ENCODE data around the gene GPRC5C. TPM values are rescaled to one million over a fixed set of nuclear protein-coding genes. Genes with fewer than 3 reads are reported as not detected.

GPRC5C gene
- total RNA-seq, 2 experiments from 2014 or later, result 0.32 TPM; not detected in 1

DNA sequence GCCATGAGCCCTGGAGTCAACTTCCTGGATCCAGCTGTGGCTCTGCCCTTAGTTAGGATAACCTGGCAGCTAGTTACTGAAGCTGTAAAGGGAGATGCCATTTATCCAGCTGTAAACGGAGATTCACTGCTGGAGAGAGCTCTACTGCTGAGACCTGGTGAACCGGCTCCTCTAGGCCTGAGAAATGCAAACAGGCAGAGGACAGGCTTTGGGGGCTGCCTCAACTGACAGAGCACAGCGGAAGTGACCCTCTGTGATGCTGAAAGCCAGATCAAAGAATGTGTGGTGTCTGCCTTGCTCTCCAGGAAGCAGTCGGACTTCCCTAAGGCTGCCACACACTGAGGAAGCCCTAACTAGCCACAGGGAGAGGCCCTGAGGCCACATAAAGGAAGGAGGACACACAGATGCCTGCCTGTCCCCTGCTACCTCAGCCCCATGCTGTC, 21.9 kb upstream of the GPRC5C start:
- CTCF ChIA-PET, result interaction anchor here (0.8 to 2.8 kb wide), 3 partner anchors 15 to 31 kb away, joined by 3 to 10 read pairs (median 6); no protein-coding TSS in a partner anchor
- ATAC-seq (no peak), DNase-seq (no peak)
- Mint-ChIP-seq H3K9me3 (ENCODE audit: insufficient read depth) (no peaks in the 10 kb centered on the region), H3K27me3 (ENCODE audit: low read depth) (peaks cover 3% of the 10 kb centered on the region), H3K27ac (peak overlapping the region; percentile 20), H3K4me1 (ENCODE audit: low read depth) (peaks cover 11% of the 10 kb centered on the region), H3K4me3 (no peak overlapping the region), H3K36me3 (ENCODE audit: low read depth) (no peaks in the 10 kb centered on the region)
- POLR2A ChIA-PET, result no interaction called here

DNA sequence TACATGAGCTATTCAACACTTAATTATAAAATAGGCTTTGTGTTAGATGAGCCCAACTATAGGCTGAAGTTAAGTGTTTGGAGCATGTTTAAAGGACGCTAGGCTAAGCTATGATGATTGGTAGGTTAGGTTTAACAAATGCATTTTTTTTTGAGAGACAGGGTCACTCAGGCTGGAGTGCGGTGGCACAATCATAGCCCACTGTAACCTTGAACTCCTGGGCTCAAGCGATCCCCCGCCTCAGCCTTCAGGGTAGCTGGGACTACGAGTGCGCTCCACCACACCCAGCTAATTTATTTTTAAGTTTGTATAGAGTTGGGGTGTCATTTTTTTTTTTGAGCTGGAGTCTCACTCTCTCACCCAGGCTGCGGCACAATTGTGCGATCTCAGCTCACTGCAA, 19.3 kb upstream of the GPRC5C start:
- Mint-ChIP-seq H3K27ac (no peak overlapping the region), H3K9me3 (ENCODE audit: insufficient read depth) (no peaks in the 10 kb centered on the region), H3K36me3 (ENCODE audit: low read depth) (no peaks in the 10 kb centered on the region), H3K4me1 (ENCODE audit: low read depth) (peaks cover 11% of the 10 kb centered on the region), H3K27me3 (ENCODE audit: low read depth) (peaks cover 3% of the 10 kb centered on the region), H3K4me3 (no peak overlapping the region)
- DNase-seq, result no peak
- CTCF ChIA-PET, result interaction anchor here (2.7 kb wide), 1 partner anchor 33 kb away, joined by 6 read pairs; no protein-coding TSS in a partner anchor
- ATAC-seq, result no peak
- POLR2A ChIA-PET, result interaction anchor here (0.6 kb wide), 1 partner anchor 17 kb away, joined by 3 read pairs; no protein-coding TSS in a partner anchor

DNA sequence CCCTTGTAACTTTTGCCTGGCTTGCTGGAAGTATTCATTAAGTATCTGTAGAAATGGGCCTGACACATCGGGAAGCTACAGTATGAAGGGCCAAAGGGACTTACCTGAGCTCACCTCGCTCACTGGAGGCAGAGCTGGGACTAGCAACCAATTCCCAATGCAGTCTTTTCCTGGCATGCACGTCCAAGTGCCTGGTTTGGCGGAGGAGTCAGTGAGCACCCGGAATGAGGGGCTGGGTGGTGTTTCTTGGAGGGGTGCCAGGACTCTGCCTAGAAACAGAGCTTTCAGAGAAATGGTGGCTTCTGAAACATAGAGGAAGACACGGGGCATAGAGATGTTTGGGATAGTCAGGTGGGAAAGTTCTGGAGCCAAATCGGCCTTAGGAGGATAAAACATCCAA, 18.4 kb upstream of the GPRC5C start:
- no peak for DNase-seq
- no peak for ATAC-seq
- ChIA-PET POLR2A (interaction anchor here (0.6 kb wide), 1 partner anchor 99 kb away, joined by 5 read pairs; no protein-coding TSS in a partner anchor), CTCF (no interaction called here)
- H3K4me1 Mint-ChIP-seq (ENCODE audit: low read depth), result peaks cover 11% of the 10 kb centered on the region
- peaks cover 3% of the 10 kb centered on the region for H3K27me3 Mint-ChIP-seq (ENCODE audit: low read depth)
- no peaks in the 10 kb centered on the region for H3K36me3 Mint-ChIP-seq (ENCODE audit: low read depth)
- no peak overlapping the region for H3K4me3 Mint-ChIP-seq
- no peaks in the 10 kb centered on the region for H3K9me3 Mint-ChIP-seq (ENCODE audit: insufficient read depth)
- no peak overlapping the region for H3K27ac Mint-ChIP-seq

DNA sequence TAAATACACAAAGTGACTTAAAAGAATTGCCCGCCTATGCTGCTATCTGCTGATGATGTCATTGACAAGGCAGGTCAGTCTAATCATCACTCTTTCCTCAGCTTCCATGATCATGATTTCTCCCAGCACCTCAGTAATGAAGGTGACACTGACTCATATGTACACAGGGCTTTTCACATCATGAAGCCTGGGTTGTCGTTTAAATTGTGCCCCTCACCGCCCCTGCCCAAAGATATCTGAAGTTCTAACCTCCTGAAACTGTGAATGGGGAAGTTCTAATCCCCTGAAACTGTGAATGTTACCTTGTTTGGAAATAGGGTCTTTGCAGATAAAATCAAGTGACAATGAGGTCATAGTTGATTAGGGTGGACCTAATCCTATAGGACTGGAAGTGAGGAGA, 17.4 kb upstream of the GPRC5C start:
- ATAC-seq, result no peak
- Mint-ChIP-seq H3K4me3 (no peak overlapping the region), H3K9me3 (ENCODE audit: insufficient read depth) (no peaks in the 10 kb centered on the region), H3K36me3 (ENCODE audit: low read depth) (no peaks in the 10 kb centered on the region), H3K27me3 (ENCODE audit: low read depth) (peaks cover 3% of the 10 kb centered on the region), H3K27ac (no peak overlapping the region), H3K4me1 (ENCODE audit: low read depth) (peaks cover 11% of the 10 kb centered on the region)
- CTCF ChIA-PET, result no interaction called here
- POLR2A ChIA-PET, result no interaction called here
- DNase-seq, result no peak

- Mint-ChIP-seq H3K36me3 (ENCODE audit: low read depth) (no peaks in the 10 kb centered on the region), H3K4me3 (no peak overlapping the region), H3K4me1 (ENCODE audit: low read depth) (peaks cover under 1% of the 10 kb centered on the region), H3K27me3 (ENCODE audit: low read depth) (peaks cover under 1% of the 10 kb centered on the region), H3K9me3 (ENCODE audit: insufficient read depth) (no peaks in the 10 kb centered on the region), H3K27ac (no peak overlapping the region)
- no peak for DNase-seq
- no peak for ATAC-seq
- ChIA-PET CTCF (interaction anchor here (1.8 to 2.3 kb wide), 3 partner anchors 37 to 48 kb away, joined by 5 to 7 read pairs (median 6); no protein-coding TSS in a partner anchor), POLR2A (no interaction called here)
Observed at GRCh38 chr17:74415608-74416396, 16.1 kb upstream of the GPRC5C start.

DNA sequence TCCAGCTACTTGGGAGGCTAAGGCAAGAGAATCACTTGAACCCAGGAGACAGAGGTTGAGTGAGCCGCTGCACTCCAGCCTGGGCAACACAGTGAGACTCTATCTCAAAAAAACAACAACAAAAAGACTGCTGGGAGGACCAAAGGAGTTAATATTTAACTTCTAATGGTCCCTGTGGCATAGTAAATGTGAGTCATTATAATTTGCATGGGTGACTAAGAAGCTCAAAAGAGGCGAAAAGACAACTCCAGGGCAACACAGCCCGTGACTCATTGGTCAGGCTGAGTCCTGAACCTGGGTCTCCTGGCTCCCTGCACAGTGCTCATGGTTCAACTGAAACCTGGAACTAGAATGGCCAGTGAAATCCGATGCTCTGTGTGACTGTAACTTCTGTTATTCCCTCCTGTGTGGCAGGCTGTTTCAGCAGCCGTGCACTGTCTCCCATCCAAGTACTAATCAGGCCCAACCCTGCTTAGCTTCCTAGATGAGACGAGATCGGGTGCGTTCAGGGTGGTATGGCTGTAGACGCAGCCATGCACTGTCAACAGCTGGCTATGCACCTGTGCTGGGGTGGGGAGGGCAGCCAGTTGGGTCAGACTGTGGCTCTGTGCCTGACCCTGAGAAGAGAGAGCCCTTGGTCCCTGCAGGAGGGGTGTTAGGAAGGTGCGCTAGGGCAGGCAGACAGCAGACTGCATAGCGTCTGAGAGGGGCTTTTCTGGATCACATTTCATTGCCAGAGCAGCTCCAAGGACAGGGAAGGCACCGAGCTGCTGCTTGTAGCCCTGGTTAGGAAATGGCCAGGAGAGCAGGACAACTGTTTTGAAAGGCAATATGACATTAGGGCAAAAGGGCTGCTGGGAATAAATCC, 14.5 kb upstream of the GPRC5C start:
- ATAC-seq, result no peak
- ChIA-PET POLR2A (interaction anchor here (0.6 kb wide), 1 partner anchor 139 kb away, joined by 4 read pairs; no protein-coding TSS in a partner anchor), CTCF (interaction anchor here (1.8 to 2.3 kb wide), 2 partner anchors 38 to 40 kb away, joined by 5 to 7 read pairs; no protein-coding TSS in a partner anchor)
- Mint-ChIP-seq H3K4me3 (no peak overlapping the region), H3K36me3 (ENCODE audit: low read depth) (no peaks in the 10 kb centered on the region), H3K27ac (no peak overlapping the region), H3K27me3 (ENCODE audit: low read depth) (peaks cover 5% of the 10 kb centered on the region), H3K9me3 (ENCODE audit: insufficient read depth) (no peaks in the 10 kb centered on the region), H3K4me1 (ENCODE audit: low read depth) (no peaks in the 10 kb centered on the region)
- no peak for DNase-seq

- ChIA-PET POLR2A (no interaction called here), CTCF (no interaction called here)
- peaks cover 7% of the 10 kb centered on the region for H3K27me3 Mint-ChIP-seq (ENCODE audit: low read depth)
- H3K4me3 Mint-ChIP-seq, result no peak overlapping the region
- ATAC-seq (no peak), DNase-seq (no peak)
- H3K36me3 Mint-ChIP-seq (ENCODE audit: low read depth), result no peaks in the 10 kb centered on the region
- no peaks in the 10 kb centered on the region for H3K9me3 Mint-ChIP-seq (ENCODE audit: insufficient read depth)
- H3K27ac Mint-ChIP-seq, result no peak overlapping the region
- H3K4me1 Mint-ChIP-seq (ENCODE audit: low read depth), result no peaks in the 10 kb centered on the region
Observed at GRCh38 chr17:74419928-74420411, 11.9 kb upstream of the GPRC5C start.

GRCh38 chr17:74424117-74424516, 7.8 kb upstream of the GPRC5C start:
- no peak overlapping the region for H3K27ac Mint-ChIP-seq
- H3K27me3 Mint-ChIP-seq (ENCODE audit: low read depth), result peaks cover 14% of the 10 kb centered on the region
- no peaks in the 10 kb centered on the region for H3K9me3 Mint-ChIP-seq (ENCODE audit: insufficient read depth)
- ChIA-PET POLR2A (no interaction called here), CTCF (no interaction called here)
- ATAC-seq, result no peak
- H3K4me1 Mint-ChIP-seq (ENCODE audit: low read depth), result no peaks in the 10 kb centered on the region
- DNase-seq, result no peak
- H3K4me3 Mint-ChIP-seq, result no peak overlapping the region
- no peaks in the 10 kb centered on the region for H3K36me3 Mint-ChIP-seq (ENCODE audit: low read depth)

GRCh38 chr17:74424657-74425056, 7.2 kb upstream of the GPRC5C start:
- POLR2A ChIA-PET, result no interaction called here
- no peak overlapping the region for H3K4me3 Mint-ChIP-seq
- CTCF ChIA-PET, result interaction anchor here (1.2 kb wide), 2 partner anchors 35 to 45 kb away, joined by 3 to 4 read pairs; no protein-coding TSS in a partner anchor
- no peak for DNase-seq
- no peaks in the 10 kb centered on the region for H3K4me1 Mint-ChIP-seq (ENCODE audit: low read depth)
- H3K9me3 Mint-ChIP-seq (ENCODE audit: insufficient read depth), result no peaks in the 10 kb centered on the region
- no peak overlapping the region for H3K27ac Mint-ChIP-seq
- peaks cover 19% of the 10 kb centered on the region for H3K27me3 Mint-ChIP-seq (ENCODE audit: low read depth)
- ATAC-seq, result no peak
- H3K36me3 Mint-ChIP-seq (ENCODE audit: low read depth), result no peaks in the 10 kb centered on the region

DNA sequence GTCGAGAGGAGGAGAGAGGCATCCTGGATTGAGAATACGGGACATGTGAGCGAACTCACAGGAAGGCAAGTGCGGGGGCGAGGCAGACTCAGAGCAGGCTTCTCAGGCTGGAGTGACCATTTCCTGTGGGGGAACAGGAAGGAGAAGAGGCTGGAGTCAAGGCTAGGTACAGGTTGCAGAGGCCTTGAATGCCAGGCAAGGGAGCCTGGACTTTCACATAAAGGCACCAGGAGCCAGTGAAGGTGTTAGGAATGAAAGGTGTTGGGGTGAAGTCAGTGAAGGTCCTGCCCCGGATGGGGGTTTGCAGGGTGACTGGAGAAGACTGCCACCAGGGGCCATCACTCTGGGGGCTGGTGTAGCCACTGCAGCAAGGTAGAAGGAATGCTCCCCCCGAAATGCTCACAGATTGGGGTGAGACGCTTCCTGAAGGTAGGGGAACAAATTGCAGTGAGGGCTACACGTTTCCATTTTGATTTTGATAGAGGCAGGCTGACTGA, 5.3 kb upstream of the GPRC5C start:
- Mint-ChIP-seq H3K27me3 (ENCODE audit: low read depth) (peaks cover 32% of the 10 kb centered on the region), H3K4me1 (ENCODE audit: low read depth) (peaks cover 4% of the 10 kb centered on the region), H3K4me3 (no peak overlapping the region), H3K27ac (no peak overlapping the region), H3K9me3 (ENCODE audit: insufficient read depth) (no peaks in the 10 kb centered on the region), H3K36me3 (ENCODE audit: low read depth) (no peaks in the 10 kb centered on the region)
- no peak for DNase-seq
- CTCF ChIA-PET, result no interaction called here
- POLR2A ChIA-PET, result no interaction called here
- no peak for ATAC-seq

DNA sequence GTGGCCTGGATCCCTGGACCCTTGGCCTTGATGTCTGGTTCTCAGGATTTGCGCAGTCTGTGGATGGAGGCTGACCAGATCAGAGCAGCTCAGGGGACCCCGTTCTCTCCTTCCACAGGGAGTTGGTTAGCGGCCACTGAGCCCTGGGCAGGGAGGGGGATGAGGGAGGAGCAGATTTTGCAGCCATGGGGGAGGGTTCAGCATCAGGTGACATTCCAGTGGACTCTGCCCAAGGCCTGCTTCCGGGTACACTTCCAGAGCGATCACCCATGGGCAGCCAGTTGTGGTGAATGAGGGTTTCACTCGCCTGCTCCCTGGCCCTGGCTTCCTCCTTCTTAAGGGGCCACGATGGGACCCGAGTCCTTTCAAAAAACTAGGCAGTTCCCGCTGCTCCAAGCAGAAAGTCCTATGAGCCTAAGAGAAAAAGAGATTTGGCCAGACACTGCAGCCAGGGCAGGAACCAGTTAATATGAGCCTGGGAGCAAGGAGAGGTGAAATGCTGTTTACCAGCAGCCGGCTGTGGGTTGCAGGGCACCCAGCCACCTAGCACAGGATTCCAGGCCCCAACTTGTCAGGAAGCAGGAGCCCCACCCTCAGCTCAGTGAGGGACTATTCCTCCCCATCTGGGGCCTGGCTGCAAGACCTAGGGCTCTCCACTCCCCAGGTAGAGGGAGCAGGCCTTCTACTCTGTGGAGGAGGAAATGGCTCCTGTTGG, 4.7 kb upstream of the GPRC5C start:
- no peak overlapping the region for H3K4me3 Mint-ChIP-seq
- H3K27ac Mint-ChIP-seq, result no peak overlapping the region
- DNase-seq, result no peak
- CTCF ChIA-PET, result no interaction called here
- H3K4me1 Mint-ChIP-seq (ENCODE audit: low read depth), result peaks cover 8% of the 10 kb centered on the region
- no peaks in the 10 kb centered on the region for H3K36me3 Mint-ChIP-seq (ENCODE audit: low read depth)
- H3K9me3 Mint-ChIP-seq (ENCODE audit: insufficient read depth), result no peaks in the 10 kb centered on the region
- peaks cover 37% of the 10 kb centered on the region for H3K27me3 Mint-ChIP-seq (ENCODE audit: low read depth)
- POLR2A ChIA-PET, result no interaction called here
- no peak for ATAC-seq

All from activated CD8-positive, alpha-beta T cell treated with anti-CD3 and anti-CD28 coated beads, Interleukin-2, amount 10 ng/mL, durations not matched to agents 7 days and 5 days (primary cell).